D341Med (cell line): ENCODE results near the gene CLMN.
"Not testable (repeated sequence)": the region's sequence is repeated elsewhere in the genome, so short reads cannot be mapped to it uniquely, and the experiment has no call there.

Source experiments
- DNase-seq: peaks from one replicate; pipeline ENCODE4 v3.0.0; 2012; ENCODE audit warnings: low spot score

CLMN gene

DNA sequence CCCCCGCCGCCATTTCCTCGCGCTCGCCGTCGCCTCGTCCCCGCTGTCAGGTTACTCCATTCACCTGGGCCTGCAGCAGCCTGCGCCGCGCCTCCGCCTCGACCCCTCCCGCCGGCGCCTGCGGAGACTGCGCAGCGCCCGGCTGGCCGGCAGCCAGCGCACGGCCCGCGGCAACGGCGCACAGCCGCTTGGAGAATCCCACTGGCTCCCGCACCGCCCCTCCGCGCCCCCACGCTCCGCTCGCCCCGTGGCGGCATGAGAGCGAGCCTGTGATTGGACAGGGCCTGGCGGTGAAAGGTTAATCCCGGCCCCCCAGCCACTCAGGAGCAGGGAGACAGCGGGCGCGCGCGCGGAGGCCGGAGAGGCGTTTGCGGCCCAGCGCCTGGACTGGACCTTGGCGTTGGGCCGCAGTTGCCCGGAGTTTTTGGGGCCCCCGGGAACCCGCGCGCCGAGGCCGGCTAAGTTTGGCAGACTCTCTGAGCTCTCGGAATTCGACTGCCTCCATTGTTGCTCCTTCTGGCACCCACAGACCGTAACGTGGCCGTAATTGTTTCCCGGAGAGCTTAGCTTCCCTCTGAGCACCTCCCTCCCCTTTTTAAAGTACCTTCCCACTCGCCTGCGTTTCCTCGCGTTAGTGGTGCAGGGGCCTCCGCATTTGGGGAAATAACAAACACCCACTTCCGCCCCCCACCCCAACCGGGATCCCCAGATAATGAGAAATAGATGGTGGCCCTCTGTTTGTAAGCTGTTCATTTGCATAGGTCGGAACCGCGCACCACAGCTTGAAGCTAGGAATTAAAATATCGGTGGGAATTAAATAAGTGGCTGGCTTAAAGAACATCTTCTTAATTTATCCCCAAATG lies 162.2 kb downstream of the CLMN start, which contains the start of gene DICER1:
TSS of gene DICER1 (minus strand) at position 203 of the 863 bp plus-strand sequence. CDS start 24,071 bp downstream, outside the sequence.
- peak; percentile 100 for DNase-seq

DNA sequence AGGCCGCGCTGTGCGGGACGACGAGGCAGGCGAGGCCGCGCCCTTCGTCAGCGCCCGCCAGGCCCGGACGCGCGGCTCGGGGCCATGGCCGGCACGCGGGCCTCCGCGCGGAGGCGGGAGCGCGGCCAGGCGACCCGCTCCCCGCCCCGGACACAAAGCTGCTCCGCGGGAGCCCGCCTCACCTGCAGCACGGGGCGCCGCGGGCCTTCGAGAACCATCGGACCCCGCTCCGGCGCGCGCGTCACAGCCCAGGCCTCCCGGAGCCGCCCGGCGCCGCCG lies 162.7 kb downstream of the CLMN start:
- DNase-seq = no peak

GRCh38 chr14:95156161-95157047 lies 163.3 kb downstream of the CLMN start:
- DNase-seq = no peak

DNA sequence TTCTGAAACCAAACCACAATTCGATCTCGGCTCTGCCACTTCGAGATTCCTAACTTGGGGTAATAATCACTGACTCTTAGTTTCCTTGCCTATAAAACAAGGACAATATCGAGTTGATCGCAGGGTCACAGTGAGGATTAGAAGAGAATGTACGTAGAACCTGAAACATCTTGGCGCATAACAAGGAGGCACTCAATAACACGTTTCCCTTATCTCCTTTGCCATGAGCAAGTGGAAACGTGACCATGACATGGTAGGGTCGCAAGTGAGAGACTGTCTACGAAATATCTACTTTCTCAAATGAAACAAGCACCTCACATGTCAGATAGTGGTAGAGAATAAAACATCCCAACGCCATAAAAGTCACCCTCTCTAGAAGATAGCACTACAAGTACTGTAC lies 164.7 kb downstream of the CLMN start:
- no peak for DNase-seq

DNA sequence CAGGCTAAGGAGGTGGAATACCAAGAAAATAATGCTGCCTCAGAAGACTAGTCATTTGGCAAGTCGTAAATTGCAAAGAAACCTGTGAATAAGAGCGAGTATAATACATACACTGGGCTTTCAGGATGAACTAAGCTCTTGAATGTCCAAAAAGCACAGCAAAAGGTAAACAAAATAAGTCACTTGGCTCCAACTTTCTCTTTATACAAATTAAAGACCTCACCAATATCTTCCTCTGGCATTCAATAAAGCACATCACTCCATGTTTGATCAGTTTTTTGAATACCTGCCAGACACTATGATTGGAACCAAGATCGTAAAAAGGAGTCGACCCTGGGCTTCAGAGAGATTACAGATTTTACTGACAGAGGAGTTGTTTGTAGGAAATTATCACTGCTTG lies 165.8 kb downstream of the CLMN start:
- no peak for DNase-seq

DNA sequence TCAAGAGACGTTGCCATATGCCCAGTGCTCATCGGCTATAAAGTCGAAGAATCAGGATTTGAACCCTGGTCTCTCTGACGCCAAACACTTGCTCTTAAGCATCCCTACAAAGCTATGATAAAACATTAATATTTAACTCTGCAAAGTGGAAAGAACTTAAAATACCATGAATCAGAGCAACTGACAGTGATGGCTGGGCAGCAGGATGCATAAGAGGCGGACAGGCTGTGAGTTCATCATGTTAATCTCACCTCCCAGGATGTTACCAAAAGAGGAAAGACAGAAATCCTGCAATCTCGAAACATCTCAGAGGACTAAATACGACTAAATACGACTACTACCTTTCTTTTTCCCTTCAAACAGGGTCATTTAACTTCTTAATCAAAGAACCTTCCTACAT lies 168.1 kb downstream of the CLMN start:
- DNase-seq = no peak

- no peak for DNase-seq
These were observed 168.8 kb downstream of the CLMN start for GRCh38 chr14:95150910-95151309.

DNA sequence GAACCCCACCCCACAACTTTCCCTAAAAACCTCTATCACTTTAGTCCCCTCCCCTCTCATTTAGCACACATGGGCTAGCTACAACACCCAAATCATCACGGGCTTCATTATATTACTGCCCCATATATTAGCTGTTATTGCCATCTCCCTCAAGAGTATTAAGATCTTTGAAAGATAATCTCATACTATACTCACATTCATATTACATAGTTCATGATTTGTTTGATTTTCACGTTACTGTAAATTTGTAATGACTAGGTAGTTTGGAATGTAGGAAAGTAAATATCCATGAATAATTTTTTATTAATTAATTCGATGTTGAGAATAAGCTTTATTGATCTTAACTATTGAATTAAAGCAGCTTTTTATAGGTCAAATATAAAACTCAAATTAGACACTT lies 170.3 kb downstream of the CLMN start:
- no peak for DNase-seq

DNA sequence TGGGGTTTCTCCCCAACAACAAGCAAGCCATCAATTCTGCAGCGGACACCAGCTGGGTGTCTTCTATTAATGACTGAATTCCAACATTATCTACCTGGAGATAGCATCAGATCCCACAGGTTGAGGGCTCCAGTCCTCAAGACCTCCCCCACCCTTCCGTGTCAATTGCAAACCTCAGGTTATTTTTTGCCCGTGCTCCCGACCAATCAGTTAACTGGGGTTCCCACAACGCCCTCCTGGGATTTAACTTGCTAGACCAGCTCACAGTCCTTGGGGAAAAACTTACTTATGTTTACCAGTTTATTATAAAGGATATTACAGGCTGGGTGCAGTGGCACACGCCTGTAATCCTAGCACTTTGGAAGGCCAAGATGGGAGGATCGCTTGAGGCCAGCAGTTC lies 172.1 kb downstream of the CLMN start:
- DNase-seq = no peak

- DNase-seq = no peak
These were observed 173.5 kb downstream of the CLMN start for GRCh38 chr14:95146079-95146771.

DNA sequence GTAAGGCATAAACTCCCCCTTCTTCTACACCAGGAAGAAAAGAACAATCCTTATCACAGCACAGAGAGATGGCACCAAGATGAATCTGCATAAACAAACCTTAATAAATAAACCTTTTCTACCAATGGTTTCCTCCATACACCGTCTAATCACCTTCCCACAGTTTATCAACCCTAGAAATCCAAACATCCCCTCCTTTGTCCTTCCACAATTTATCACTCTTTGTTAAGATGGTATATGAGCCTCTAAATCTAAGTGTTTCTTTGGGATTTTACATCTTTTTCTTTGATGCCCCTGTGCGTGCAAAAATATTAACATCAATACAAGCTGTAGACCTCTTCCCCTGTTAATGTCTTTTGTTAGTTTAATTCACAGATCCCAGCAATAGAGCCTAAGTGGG lies 174.9 kb downstream of the CLMN start:
- DNase-seq = no peak

DNA sequence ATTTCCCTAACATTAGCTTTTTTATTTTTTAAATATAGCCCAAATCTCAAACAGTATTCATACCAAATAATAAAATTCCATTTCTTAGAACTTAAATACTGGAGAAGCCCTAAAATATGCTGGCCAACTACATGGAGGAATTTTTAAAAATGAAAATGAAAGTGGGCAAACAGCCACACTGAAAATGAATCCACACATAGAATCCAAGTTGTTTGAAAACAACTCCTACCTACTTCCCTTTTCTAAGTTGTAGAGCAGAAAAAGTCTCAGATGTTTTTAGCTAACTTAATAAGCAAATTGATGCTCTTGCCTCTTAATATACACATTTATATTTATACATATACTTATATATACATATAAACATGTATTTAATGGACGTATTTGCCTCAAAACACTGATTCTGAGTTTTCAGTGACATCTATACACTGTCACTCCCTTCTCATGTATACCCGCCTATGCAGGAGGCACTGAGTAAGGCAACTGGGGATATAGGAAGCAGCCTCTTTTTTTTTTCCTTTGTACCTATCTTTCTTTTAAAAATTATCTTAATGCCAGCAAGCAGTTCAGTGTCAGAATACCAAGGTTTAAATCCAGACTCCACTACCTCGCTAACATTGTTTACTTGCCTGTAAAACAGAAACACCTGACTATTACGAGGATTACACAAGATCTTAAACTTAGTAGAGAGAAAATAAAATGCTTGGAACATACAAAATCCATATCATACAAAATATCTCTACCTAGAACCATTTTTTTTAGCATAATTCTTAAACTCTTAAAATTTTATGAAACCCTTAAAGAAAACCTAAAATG lies 175.7 kb downstream of the CLMN start:
- no peak for DNase-seq

DNA sequence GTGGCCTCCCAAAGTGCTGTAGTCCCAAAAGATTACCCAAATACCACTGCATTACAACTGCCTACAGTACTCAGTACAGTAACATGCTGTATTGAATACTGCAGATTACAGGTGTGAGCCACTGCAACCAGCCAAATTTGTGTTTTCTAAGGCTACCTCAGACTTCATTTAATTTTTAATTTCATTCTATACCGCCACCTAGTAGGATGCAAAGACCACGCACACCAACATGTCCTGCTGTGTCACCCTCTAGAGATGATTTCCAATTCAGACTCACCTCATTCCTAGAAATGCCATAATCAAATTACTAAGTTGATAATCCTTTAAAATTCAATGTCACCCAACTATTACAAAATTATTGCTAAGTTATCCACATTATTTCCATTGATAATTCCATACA lies 177.5 kb downstream of the CLMN start:
- no peak for DNase-seq

GRCh38 chr14:95141684-95142083 lies 178.0 kb downstream of the CLMN start:
- no peak for DNase-seq

GRCh38 chr14:95140060-95140858 lies 179.4 kb downstream of the CLMN start:
- DNase-seq = no peak

DNA sequence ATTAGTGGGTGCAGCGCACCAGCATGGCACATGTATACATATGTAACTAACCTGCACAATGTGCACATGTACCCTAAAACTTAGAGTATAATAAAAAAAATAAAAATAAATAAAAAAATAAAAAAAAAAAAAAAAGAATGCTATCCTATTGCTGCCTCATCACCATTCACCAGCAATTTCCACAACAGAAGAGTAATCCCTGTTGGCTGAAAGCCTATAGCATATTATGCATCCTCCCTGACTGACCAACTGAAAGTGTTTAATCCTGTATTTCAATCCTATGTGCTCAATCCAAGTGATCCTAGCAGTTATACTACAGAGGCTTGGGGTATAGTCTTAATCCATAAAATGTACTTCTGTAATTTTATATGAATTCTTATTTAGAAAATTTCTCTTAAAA lies 180.8 kb downstream of the CLMN start:
- no peak for DNase-seq

DNA sequence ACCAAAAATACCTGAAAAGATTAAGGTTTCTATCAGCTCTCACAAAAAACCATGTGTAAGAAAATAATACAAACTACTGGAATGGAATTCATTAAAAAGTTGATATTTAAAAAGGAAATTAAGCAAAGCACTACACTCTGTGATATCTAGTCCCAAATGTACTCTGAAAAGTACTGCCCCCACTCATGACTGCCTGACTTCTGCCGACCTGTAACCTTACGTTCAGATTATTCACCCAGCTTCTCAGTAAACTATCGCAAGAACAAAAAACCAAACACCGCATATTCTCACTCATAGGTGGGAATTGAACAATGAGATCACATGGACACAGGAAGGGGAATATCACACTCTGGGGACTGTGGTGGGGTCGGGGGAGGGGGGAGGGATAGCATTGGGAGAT lies 181.3 kb downstream of the CLMN start:
- not testable (repeated sequence) for DNase-seq

GRCh38 chr14:95137804-95138167 lies 181.9 kb downstream of the CLMN start:
- no peak for DNase-seq

DNA sequence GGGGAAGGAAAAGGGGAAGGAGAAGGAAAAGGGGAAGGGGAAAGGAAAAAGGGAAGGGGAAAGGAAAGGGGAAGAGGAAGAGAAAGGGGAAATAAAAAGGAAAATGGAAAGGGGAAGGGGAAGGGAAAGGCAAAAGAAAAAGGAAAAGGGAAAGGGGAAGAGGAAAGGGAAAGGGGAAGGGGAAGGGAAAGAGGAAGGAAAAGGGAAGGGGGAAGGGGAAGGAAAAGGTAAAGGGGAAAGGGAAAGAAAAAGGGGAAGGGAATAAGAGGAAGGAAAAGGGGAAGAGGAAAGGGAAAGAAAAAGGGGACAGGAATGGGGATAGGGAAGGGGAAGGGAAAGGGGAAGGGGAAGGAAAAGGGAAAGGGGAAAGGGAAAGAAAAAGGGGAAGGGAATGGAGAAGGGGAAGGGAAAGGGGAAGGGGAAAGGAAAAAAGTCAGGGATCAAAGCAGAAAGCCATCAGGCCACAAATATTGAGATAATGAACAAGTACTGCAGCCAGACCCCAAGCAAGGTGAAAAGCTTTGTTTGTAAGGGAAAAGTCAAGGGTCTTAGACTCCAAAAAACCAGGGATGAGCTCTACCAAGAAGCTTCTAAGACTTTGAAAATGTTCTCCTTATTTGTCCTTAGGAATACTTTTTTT lies 182.4 kb downstream of the CLMN start:
- no peak for DNase-seq

DNA sequence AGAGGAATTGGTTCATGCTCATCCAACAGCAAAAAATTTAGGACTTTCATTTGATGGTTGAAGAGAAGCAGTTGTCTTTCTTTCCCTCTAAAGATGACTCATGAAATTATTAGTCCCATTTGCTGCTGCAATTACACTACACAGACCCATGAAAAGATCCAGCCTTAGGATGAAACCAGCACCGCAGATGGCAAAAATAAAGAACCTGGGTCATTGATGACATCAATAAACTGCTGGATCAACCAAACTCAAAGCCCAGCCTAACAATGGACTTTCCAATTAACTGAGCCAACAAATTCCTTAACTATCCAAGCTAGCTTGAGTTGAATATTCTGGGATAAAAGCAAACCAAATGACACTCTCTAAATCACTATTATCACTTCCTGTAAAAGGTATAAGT lies 183.1 kb downstream of the CLMN start:
- DNase-seq = no peak
